HCT116 (cell line): ENCODE measurements around the gene IQCF6. TPM values are rescaled to one million over a fixed set of nuclear protein-coding genes. Genes with fewer than 3 reads are reported as not detected.

Source experiments
- ATAC-seq: fragments of 200-7000 bp; cut with Tn5 transposase; 2 replicates; pipeline ENCODE4 v1.9.1; 2020; ENCODE audit warnings: mild to moderate bottlenecking, moderate library complexity
- BruUV-seq: library from RNA; stranded (reverse); fragments of 400-500 nt; replicated peaks from 2 replicates; lab custom pipeline; 2021; lab: Mats Ljungman, UMichigan
- CTCF ChIA-PET: fragments of 300-600 bp; sonication (Branson Sonifier 250); formaldehyde crosslinking; loops from one replicate; lab custom pipeline; 2021; ENCODE audit warnings: antibody characterized with exemption; lab: Charles Lee
- POLR2A ChIA-PET: fragments of 300-600, 350-600 bp; sonication (Branson Sonifier 250); formaldehyde crosslinking; loops from one replicate; lab custom pipeline; 2021; ENCODE audit warnings: antibody characterized with exemption; lab: Charles Lee
- RAD21 ChIA-PET, 2 experiments: fragments of 300-600 bp; sonication (Branson Sonifier 250); formaldehyde crosslinking; loops; one replicate each; lab custom pipeline; 2023; ENCODE audit warnings: low total read pairs in 2 of 2; ENCODE audit not compliant: uncharacterized antibody in 2 of 2, unreplicated experiment in 2 of 2, low non-redundant PET in 1 of 2; lab: Charles Lee
- DNase-seq: peaks from one replicate; pipeline ENCODE4 v3.0.0-alpha.2; 2010; ENCODE audit warnings: low read depth, low spot score
- H2AFZ ChIP-seq: fragments of 200-600 bp; shearing (Covaris generic), sonication (generic); 2 replicates; pipeline ENCODE4 v1.6.1; 2017; ENCODE audit warnings: low read depth, mixed run types, mixed read lengths, antibody characterized with exemption, low read length; ENCODE audit not compliant: poor library complexity, severe bottlenecking
- H3K27ac ChIP-seq: 2 replicates; pipeline ENCODE4 v1.5.1; 2012; ENCODE audit warnings: low read depth, low read length
- H3K27me3 ChIP-seq: fragments of 200-600 bp; sonication (generic); 2 replicates; pipeline ENCODE4 v1.6.1; 2016; ENCODE audit warnings: mixed run types, low read length, mixed read lengths; ENCODE audit not compliant: insufficient read depth
- H3K36me3 ChIP-seq, 2 experiments: fragments of 200-500 bp in 1 of 2; fragments of 200-600 bp in 1 of 2; sonication (Bioruptor generic) in 1 of 2; sonication (generic) in 1 of 2; 2 replicates each; pipeline versions ENCODE4 v1.5.1 to v1.6.1; 2014 to 2016; ENCODE audit warnings: low read length in 2 of 2, inconsistent platforms in 1 of 2, mixed read lengths in 1 of 2, mixed run types in 1 of 2; ENCODE audit not compliant: insufficient read depth in 2 of 2, control insufficient read depth in 1 of 2
- H3K4me1 ChIP-seq, 2 experiments: fragments of 200-600 bp in 1 of 2; sonication (generic) in 1 of 2; 2 replicates each; pipeline versions ENCODE4 v1.5.1 to v1.6.1; 2012 to 2017; ENCODE audit warnings: low read length in 2 of 2, inconsistent platforms in 1 of 2, mild to moderate bottlenecking in 1 of 2, mixed read lengths in 1 of 2, mixed run types in 1 of 2, moderate library complexity in 1 of 2; ENCODE audit not compliant: insufficient read depth in 2 of 2, control insufficient read depth in 1 of 2
- H3K4me2 ChIP-seq: fragments of 200-600 bp; sonication (generic); 2 replicates; pipeline ENCODE4 v1.6.1; 2017; ENCODE audit warnings: mixed run types, low read length, mixed read lengths
- H3K4me3 ChIP-seq, 2 experiments: fragments of 200-600 bp in 1 of 2; sonication (generic) in 1 of 2; replicated peaks in 1 of 2; 2 replicates each; pipeline ENCODE4 v1.5.1; 2011 to 2016; ENCODE audit warnings: low read length in 2 of 2, control low read depth in 1 of 2, low read depth in 1 of 2, mild to moderate bottlenecking in 1 of 2, mixed read lengths in 1 of 2, mixed run types in 1 of 2
- H3K79me2 ChIP-seq: fragments of 200-600 bp; sonication (generic); 2 replicates; pipeline ENCODE4 v1.6.1; 2017; ENCODE audit warnings: mild to moderate bottlenecking, mixed run types, low read length, moderate library complexity, mixed read lengths; ENCODE audit not compliant: insufficient read depth
- H3K9ac ChIP-seq: fragments of 200-600 bp; sonication (generic); 2 replicates; pipeline ENCODE4 v1.6.1; 2016; ENCODE audit warnings: low read length, mixed read lengths
- H3K9me2 ChIP-seq: fragments of 200-600 bp; sonication (generic), shearing (Covaris generic); 2 replicates; pipeline ENCODE4 v1.6.1; 2017; ENCODE audit warnings: mixed run types, mild to moderate bottlenecking, moderate library complexity; ENCODE audit not compliant: insufficient read depth
- H3K9me3 ChIP-seq, 2 experiments: fragments of 200-500 bp in 1 of 2; fragments of 200-600 bp in 1 of 2; sonication (Bioruptor generic) in 1 of 2; sonication (generic) in 1 of 2; 2 replicates each; pipeline ENCODE4 v1.6.1; 2014 to 2017; ENCODE audit warnings: low read length in 2 of 2, mixed read lengths in 2 of 2, inconsistent platforms in 1 of 2, low read depth in 1 of 2, mild to moderate bottlenecking in 1 of 2, mixed run types in 1 of 2, moderate library complexity in 1 of 2; ENCODE audit not compliant: control insufficient read depth in 1 of 2, insufficient read depth in 1 of 2
- H4K20me1 ChIP-seq: fragments of 200-600 bp; sonication (generic), shearing (Covaris generic); 2 replicates; pipeline ENCODE4 v1.6.1; 2017; ENCODE audit warnings: mixed run types, mild to moderate bottlenecking, moderate library complexity; ENCODE audit not compliant: insufficient read depth
- CEBPB ChIP-seq: IDR thresholded peaks from 2 replicates; pipeline ENCODE4 v1.6.1; 2012; ENCODE audit warnings: low read depth
- CTCF ChIP-seq, 3 experiments: fragments of 200-600 bp in 1 of 3; sonication (generic) in 1 of 3; IDR thresholded peaks in 2 of 3; conservative IDR thresholded peaks in 1 of 3; 2 replicates each; pipeline ENCODE4 v1.5.1; 2012 to 2017; ENCODE audit warnings: low read depth in 2 of 3, low read length in 2 of 3, antibody characterized with exemption in 1 of 3, borderline replicate concordance in 1 of 3, control low read depth in 1 of 3, mild to moderate bottlenecking in 1 of 3, mixed read lengths in 1 of 3, mixed run types in 1 of 3, moderate library complexity in 1 of 3; ENCODE audit not compliant: insufficient read depth in 1 of 3
- EZH2phosphoT487 ChIP-seq: fragments of 200-600 bp; IDR thresholded peaks from 2 replicates; pipeline ENCODE4 v1.6.1; 2018; ENCODE audit warnings: antibody characterized with exemption, borderline replicate concordance
- FOSL1 ChIP-seq: IDR thresholded peaks from 2 replicates; pipeline ENCODE4 v1.6.1; 2012; ENCODE audit warnings: low read depth
- SIN3A ChIP-seq: IDR thresholded peaks from 2 replicates; pipeline ENCODE4 v1.6.1; 2012; ENCODE audit warnings: low read depth
- SP1 ChIP-seq: IDR thresholded peaks from 2 replicates; pipeline ENCODE4 v1.6.1; 2012; ENCODE audit warnings: low read depth
- ZBTB33 ChIP-seq: IDR thresholded peaks from 2 replicates; pipeline ENCODE4 v1.6.1; 2011; ENCODE audit warnings: mild to moderate bottlenecking, low read length, moderate library complexity; ENCODE audit not compliant: insufficient replicate concordance; ENCODE audit errors: extremely low read depth
- ZFX ChIP-seq: fragments of 450-650 bp; IDR thresholded peaks from 2 replicates; pipeline ENCODE4 v1.6.1; 2017
- intact Hi-C: fragments of 100-400 bp; cut with micrococcal nuclease; formaldehyde crosslinking; loops from 2 replicates; pipeline ENCODE4 v1.10.0; 2022
- total RNA-seq: library from RNA; stranded (reverse); gene quantifications from one replicate; pipeline ENCODE4 v1.2.1, GENCODE V29; 2021; ENCODE audit not compliant: unreplicated experiment

Gene IQCF6
- total RNA-seq, 1 experiment from 2014 or later: not detected

- Histone ChIP-seq H3K36me3 (no peaks in the 10 kb centered on the region), H3K9ac (no peak overlapping the region), H2AFZ (peak overlapping the region; percentile 41), H3K79me2 (no peaks in the 10 kb centered on the region), H3K4me1 (no peaks in the 10 kb centered on the region), H3K9me3 (no peaks in the 10 kb centered on the region), H3K27me3 (0 out of 2 replicates have a peak, but pooled peaks cover 8% of the 10 kb centered on the region), H4K20me1 (no peaks in the 10 kb centered on the region), H3K4me3 (no peak overlapping the region), H3K4me2 (no peak overlapping the region), H3K27ac (no peak overlapping the region), H3K9me2 (no peaks in the 10 kb centered on the region)
- RAD21 ChIA-PET: no interaction called here
- ATAC-seq: no peak
- TF ChIP-seq CEBPB: no peak
- intact Hi-C loops: no loop called here
- no peak for DNase-seq
- no TSS peak for BruUV-seq
- CTCF ChIA-PET: no interaction called here
- POLR2A ChIA-PET: no interaction called here
These were observed 7.2 kb upstream of the IQCF6 start for GRCh38 chr3:51786267-51786666.

- no peak for DNase-seq
- no peak overlapping the region for H3K4me3 ChIP-seq
- TF ChIP-seq EZH2phosphoT487: no peak
- no peak for TF ChIP-seq SIN3A
- TF ChIP-seq SP1: no peak
- no peak for TF ChIP-seq CTCF (IDR thresholded peaks at IDR 0.05 in 2 of 3, conservative IDR thresholded peaks at IDR 0.05 in 1 of 3; ENCODE audit: borderline replicate concordance in 1 of 3, insufficient read depth in 1 of 3, low read depth in 2 of 3, low read length in 2 of 3)
- no peak for TF ChIP-seq ZFX
- no peak for TF ChIP-seq ZBTB33
- TF ChIP-seq FOSL1: no peak
- TF ChIP-seq, all 23 proteins: peak for 0
- Histone ChIP-seq H2AFZ (no peak overlapping the region), H3K9me3 (no peaks in the 10 kb centered on the region), H3K27me3 (no peaks in the 10 kb centered on the region; the same call in 1 of the 2 replicates), H3K4me1 (no peaks in the 10 kb centered on the region), H3K9ac (no peak overlapping the region), H4K20me1 (no peaks in the 10 kb centered on the region), H3K27ac (no peak overlapping the region), H3K9me2 (no peaks in the 10 kb centered on the region), H3K36me3 (no peaks in the 10 kb centered on the region), H3K79me2 (no peaks in the 10 kb centered on the region), H3K4me2 (no peak overlapping the region)
- BruUV-seq: no TSS peak
- CTCF ChIA-PET: no interaction called here
- RAD21 ChIA-PET: no interaction called here
- no peak for ATAC-seq
- POLR2A ChIA-PET: no interaction called here
- intact Hi-C loops: no loop called here
These were observed 483 bp downstream of the IQCF6 start for GRCh38 chr3:51778554-51778953.
